Neural cell (in vitro differentiated cells): ENCODE measurements around the gene TSPAN15.

ENCODE experiments used
- EP300 ChIP-seq: fragments of 450-650 bp; conservative IDR thresholded peaks from 2 replicates; pipeline ENCODE4 v1.6.1; 2014; ENCODE audit warnings: antibody characterized with exemption, mild to moderate bottlenecking, moderate library complexity; ENCODE audit not compliant: poor library complexity, severe bottlenecking
- MXI1 ChIP-seq: fragments of 450-650 bp; conservative IDR thresholded peaks from 2 replicates; pipeline ENCODE4 v1.6.1; 2014; ENCODE audit warnings: antibody characterized with exemption, mild to moderate bottlenecking; ENCODE audit not compliant: poor library complexity, severe bottlenecking
- POLR2AphosphoS5 ChIP-seq: IDR thresholded peaks from 2 replicates; pipeline ENCODE4 v1.6.1; 2012
- RAD21 ChIP-seq: fragments of 450-650 bp; conservative IDR thresholded peaks from 2 replicates; pipeline ENCODE4 v1.6.1; 2014; ENCODE audit warnings: antibody characterized with exemption, mild to moderate bottlenecking, moderate library complexity

DNA sequence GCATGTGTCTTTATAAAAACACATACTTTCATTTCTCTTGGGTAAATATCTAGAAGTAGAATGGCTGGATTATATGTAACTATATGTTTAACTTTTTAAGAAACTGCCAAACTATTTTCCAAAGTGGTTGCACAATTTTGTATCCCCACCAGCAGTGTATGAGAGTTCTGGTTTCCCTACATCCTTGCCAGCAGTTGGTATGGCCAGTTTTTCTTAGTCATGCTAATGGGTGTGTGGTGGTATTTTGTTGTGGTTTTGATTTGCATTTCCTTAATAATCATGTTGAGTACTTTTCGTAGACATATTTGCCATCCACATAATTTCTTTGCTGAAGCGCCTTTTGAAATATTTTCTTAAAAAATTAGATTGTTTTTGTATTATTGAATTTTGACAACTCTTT is 61.6 kb downstream of the TSPAN15 start:
- no peak for TF ChIP-seq POLR2AphosphoS5
- TF ChIP-seq RAD21, result no peak
- no peak for TF ChIP-seq EP300
- no peak for TF ChIP-seq MXI1
